ENCODE results near the gene ACTL7B.

GRCh38 chr9:108854094-108854493 is 1.7 kb downstream of the ACTL7B start:
- TF ChIP-seq POLR2AphosphoS5 (IDR thresholded peaks at IDR 0.05) (no peak), POLR2A (IDR thresholded peaks at IDR 0.05) (no peak), CTCF (IDR thresholded peaks at IDR 0.05 in 8 of 11, conservative IDR thresholded peaks at IDR 0.05 in 3 of 11) (no peak)
